HG03457 (cell line): ENCODE data around the gene DDX27.
"Not testable (repeated sequence)": the region's sequence is repeated elsewhere in the genome, so short reads cannot be mapped to it uniquely, and the experiment has no call there.

ENCODE experiments used
- ATAC-seq: cut with Tn5 transposase; IDR thresholded peaks from one replicate; pipeline ENCODE4 v1.9.1; 2021; ENCODE audit warnings: moderate number of reproducible peaks; ENCODE audit not compliant: unreplicated experiment

The DDX27 gene

DNA sequence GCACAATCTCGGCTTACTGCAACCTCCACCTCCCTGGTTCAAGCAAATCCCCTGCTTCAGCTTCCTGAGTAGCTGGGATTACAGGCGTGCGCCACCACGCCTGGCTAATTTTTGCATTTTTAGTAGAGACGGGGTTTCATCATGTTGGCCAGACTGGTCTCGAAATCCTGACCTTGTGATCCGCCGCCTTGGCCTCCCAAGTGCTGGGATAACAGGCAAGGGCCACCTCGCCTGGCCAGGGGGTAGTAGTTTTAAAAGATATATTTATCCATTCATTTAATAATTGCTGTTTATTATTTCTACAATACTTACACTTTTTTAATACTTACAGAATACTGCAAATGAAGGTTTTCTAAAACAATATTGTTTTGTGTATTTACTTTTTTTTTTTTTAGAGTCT lies 15.5 kb upstream of the DDX27 start:
- ATAC-seq, result no peak

DNA sequence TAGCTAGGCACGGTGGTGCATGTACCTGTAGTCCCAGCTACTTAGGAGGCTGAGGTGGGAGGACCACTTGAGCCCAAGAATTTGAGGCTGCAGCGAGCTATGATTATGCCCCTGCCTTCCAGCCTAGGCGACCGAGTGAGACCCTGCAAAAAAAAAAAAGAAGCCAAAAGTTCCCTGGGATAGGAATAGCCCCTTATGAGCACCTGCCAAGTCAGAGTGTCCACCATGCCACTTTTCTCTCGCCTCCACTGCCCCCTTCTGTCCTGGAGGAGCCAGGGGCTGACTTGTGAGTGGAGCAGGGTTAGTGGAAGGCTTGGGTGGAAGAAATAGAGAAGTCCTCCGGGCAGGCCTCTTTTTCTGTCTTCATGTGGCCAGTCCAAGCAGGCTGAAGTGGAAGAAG lies 12.1 kb upstream of the DDX27 start:
- no peak for ATAC-seq

DNA sequence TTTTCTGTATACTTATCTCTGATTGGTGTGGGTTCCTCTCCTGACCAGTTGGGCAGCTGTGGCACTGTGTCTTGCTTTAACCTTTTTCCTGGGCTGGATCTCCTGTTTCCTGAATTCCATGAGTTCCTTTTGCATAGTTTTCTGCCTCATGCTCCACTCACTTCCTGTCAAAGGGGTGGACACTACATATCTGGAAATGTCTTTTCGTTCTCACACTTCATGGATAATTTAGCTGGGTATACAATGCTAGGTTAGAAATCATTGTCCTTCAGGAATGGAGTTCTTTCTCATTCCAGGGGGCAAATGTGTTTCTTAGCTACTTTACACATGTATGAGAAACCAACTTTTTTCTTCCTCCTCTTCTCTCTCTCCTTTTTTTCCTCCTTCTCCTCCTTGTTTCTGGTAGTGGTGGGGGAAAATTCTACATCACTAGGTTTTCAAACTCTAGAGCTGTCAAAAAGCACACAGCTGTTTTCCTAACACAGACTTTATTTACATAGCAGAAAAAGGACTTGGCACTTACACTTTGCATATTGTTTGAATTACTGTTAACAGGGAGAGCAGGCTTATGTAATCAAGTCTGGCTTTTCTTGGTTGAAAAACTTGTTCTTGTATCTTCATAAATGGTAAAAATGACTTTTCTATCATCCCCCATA lies 9.0 kb upstream of the DDX27 start:
- ATAC-seq, result no peak

DNA sequence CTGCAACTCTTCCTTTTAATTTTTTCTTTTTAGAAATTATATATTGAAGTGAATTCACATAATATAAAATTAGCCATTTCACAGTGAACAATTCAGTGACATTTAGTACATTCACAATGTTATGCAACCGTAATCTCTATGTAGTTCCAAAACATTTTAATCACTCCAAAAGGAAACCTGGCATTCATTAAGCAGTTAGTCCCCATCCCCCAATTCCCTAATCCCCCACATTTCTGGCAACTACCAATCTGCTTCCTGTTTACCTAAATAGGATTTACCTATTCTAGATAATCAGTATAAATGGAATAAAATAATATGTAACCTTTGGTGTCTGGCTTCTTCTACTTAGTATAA lies 8.5 kb upstream of the DDX27 start:
- ATAC-seq, result no peak

DNA sequence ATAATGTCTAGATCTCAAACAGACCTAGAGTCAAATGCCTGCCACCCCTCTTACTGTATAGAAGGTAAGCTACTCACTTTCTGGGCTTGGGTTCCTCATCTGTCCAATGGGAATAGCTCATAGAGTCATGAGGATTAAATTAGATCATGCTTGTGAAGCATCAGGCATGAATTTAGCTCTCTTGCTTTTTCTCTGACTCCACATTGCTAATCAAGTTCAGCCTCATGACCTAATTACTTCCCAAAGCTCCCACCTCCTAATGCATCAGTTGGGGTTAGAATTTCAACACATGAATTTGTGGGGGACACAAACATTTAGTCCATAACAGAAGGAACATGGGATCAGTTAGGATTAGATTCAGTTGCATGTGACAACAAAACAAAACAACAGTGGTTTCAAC lies 4.6 kb upstream of the DDX27 start:
- ATAC-seq, result no peak

DNA sequence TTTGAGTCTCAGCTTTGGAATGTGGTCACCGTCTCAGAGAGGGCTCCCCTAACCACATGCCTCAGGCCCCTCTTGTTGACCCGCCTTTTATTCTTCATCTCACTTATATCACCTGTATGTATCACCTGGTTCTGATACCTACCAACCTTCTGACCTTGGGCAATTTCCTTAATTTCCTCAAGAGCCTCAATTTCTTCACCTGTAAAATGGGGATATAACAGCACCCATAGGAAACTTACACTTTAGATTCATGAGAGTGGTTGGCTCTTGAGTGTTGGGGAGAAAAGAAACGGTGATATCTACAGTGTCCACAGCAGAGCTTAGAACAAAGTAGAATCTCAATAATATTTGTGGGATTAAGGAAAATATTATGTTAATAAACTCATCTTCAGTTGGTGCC lies 4.0 kb upstream of the DDX27 start:
- no peak for ATAC-seq

DNA sequence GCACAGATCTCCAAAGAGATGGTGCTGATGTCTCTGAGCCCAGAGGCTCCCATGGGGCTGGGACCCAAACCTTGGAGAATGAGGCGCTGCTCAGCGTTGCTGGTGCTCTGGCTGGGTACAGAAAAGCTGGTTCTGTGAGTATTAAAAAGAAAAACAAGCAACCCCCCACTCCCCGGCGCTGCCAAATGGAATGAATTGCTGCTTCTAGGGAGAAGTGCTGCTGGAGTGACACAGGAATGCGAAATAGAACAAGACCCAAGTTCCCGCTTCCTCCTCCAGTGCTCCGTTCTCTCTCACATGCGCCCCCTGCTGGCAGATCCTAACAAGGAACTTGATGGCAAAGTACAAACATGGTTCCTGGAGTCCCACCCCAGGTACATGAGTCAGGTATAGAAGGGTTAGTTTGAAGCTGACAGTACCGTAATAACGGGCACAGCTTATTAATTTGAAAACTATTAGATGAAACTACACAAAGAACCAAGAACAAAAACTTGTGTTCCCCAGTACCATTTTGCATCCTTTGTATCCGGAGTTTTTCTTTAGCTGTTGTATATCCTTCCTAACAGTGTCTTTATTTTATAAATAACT lies 2.1 kb upstream of the DDX27 start:
- no peak for ATAC-seq

DNA sequence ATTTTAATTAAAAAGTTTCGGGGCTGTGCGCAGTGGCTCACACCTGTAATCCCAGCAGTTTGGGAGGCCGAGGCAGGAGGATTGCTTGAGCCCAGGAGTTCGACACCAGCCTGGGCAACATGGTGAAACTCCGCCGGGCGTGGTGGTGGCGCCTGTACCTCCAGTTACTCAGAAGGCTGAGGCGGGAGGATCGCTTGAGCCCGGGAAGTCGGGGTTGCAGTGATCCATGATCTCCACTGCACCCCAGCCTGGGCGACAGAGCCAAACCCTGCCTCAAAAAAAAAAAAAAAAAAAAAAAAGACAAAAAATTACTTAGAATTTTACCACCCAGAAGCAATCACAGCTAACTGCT lies 501 bp upstream of the DDX27 start:
- ATAC-seq, result not testable (repeated sequence)

DNA sequence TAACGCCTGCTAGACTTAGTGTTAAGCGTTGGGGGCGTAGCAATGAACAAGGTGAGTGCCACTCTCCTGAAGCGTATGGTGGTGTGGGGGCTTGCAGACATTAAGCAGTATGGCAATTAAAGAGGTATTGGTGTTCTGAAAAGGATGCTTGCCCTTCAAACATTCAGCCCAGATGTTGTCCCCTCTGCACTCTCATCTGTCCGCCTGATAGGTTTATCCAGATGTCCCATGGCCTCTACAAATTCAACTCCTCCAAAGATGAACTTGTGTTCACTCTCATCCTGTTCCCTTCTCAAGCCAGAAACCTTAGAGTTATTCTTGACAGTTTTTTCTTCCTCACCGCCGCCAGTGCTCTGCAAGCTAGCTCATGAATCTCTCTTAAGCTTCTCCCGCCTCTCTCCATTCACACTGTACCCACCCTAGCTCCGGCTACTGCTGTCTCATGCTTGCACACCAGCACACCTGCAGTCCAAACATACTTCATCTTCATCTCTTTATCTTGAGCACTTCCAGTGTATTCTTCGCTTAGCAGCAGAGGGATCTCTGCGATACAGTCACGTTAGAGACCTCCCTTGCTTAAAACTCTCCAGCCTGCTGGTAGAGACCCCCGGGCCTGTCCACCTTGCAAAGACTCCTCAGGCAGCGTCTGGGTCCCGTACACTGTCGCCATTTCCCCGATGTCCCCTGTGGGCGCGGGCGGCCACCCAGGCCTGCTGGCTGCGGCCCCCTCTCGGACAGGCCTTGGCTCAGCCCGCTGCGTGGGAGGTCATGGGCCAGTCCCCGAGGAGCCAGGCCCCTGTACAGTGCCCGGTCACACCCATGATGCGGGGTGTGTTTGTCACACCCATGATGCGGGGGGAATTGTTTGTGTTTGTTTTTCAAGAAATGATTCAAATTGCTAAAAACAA lies 962 bp downstream of the DDX27 start:
- no peak for ATAC-seq

DNA sequence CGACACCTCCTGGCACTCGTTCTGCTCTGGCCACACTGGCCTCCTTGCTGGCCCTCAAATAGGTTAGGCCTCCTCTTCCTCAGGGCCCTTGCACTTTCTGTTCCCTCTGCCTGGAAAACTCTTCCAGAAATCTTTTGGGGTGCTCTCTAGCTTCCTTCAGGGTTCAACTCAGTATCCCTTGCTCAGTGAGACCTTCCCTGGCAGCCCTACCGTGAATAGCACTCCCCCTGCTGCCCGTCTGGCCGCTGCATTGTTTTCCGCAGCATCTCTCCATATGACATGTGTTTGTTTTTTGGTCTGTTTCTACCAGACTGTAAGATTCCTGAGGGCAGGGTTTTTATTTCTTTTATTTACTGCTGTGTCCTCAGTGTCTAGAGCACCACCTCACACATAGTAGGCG lies 6.7 kb downstream of the DDX27 start:
- ATAC-seq, result no peak

DNA sequence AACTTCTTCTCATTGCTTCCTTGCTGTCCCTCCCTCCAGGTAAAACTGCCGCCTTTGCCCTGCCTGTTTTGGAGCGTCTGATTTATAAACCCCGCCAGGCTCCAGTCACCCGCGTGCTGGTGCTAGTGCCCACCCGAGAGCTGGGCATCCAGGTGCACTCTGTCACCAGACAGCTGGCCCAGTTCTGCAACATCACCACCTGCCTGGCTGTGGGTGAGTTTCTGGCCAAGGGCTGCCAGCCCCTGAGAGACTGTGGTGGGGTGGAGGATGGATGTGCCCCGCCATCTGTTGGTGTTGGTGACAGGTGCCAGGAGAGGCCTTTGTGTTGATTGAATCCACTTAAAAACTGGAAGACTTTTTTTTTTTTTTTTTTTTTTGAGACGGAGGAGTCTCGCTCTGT lies 9.5 kb downstream of the DDX27 start:
- ATAC-seq, result no peak

DNA sequence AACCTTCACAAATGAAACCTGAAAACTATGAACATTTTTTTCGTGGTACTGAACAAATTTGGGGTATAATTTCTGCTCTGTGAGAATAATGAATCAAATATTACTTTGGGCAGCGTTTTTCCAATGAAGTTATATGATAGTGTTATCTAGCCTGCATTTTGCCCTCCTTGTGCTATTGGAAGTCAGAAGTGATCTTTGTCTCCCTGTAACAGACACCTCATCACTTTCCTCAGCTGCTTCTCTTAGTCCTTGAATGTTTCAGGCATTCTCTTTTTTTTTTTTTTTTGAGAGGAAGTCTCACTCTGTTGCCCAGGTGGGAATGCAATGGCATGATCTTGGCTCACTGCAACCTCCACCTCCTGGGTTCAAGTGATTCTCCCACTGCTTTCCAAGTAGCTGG lies 10.2 kb downstream of the DDX27 start:
- ATAC-seq, result no peak

DNA sequence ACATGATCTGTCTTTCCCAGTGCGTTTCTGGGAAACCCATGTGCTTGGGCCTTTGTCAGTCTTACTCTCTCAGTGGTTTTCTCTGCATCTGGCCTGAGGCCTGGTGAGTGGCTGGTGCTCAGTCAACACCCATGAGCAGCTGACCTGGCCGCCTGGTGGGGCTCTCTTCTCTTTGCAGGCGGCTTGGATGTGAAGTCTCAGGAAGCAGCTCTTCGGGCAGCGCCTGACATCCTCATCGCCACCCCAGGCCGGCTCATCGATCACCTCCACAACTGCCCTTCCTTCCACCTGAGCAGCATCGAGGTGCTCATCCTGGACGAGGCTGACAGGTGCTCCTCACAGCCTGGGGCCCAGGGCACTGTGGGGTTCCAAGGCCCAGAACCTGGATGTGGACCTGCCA lies 10.8 kb downstream of the DDX27 start:
- no peak for ATAC-seq

DNA sequence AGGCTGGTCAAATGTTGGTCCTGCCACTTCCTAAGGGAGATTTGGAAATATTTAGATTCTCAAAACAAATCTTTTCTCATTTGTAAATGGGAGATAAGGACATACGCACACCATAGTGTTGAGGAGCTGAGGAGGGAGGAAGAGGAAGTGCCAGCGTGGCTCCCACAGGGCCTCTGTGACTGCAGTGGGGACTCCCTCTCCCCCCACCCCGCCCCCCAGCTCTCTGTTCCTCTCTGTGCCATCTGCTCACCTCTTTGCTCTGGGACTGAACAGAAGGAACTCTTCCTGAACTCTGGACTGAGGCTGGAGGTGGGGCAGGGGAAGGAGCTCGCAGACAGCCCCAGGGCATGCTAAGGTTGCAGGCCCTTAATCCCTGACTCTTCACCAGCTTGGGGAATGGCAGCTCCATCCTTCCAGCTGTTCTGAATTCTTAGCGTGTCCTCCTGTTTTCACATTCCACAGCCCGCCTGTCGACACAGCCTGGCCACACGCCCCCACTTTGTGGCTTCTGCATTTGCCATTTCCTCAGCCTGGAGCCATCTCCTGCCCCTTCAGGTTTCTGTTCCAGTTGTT lies 11.4 kb downstream of the DDX27 start:
- ATAC-seq, result no peak

DNA sequence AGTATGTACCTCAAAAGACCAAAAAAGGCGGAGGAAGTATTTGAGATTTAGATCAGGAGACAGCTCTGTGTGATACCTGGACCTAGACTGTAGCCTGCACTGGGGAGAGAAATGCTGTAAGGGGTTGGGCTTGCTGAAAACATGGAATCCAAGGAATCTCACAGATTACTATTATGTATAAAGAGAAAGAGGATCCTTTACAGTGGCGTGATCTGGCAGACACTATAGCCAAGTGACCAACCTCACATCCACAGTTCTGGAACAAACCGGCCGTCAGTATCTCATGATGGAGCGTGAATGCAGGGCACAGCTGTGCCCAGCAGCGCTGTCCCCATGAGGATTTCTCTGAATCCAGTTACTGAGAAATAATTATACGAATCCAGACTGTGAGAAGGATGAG lies 12.3 kb downstream of the DDX27 start:
- ATAC-seq, result no peak

DNA sequence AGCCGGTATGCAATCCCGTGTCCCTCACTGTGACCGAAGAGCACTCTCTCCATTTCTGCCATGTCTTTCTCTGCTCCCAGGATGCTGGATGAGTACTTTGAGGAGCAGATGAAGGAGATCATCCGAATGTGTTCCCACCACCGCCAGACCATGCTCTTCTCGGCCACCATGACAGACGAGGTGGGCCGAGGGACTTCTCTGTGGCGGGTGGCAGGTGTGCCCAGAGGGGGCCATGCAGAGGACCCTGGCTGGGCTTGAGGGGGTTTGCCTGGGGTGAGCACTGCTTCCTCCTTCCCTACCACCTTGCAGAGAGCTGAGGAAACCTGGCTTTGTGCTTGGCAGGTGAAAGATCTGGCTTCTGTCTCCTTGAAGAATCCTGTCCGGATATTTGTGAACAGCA lies 14.0 kb downstream of the DDX27 start:
- ATAC-seq, result no peak

DNA sequence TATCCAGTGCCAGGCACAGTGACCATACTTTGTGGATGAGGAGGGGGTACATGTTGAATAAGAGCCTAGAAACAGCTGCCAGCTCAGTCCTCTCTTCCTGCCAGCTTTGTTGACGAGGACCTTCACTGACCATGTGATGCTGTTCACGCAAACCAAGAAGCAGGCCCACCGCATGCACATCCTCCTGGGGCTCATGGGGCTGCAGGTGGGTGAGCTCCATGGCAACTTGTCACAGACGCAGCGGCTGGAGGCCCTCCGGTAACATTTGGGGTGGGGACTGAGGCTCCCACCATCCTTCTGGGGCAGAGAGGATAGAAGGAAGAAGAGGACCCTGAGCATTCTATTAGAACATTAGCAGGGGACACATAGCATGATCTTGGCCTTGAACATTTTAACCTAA lies 15.6 kb downstream of the DDX27 start:
- ATAC-seq, result no peak

DNA sequence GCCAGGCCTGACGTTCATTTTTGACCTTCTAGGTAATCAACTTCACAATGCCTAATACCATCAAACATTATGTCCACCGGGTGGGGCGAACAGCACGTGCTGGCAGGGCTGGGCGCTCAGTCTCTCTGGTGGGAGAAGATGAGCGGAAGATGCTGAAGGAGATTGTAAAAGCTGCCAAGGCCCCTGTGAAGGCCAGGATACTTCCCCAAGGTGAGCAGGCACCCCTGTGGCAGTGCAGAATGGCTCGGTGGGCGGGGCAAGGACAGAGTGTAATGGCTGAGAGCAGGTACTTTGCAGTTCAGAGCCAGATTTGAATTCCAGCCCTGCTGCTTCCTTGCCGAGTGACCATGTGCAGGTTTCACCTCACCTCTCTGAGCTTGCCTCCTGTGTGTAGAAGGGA lies 17.1 kb downstream of the DDX27 start:
- no peak for ATAC-seq

DNA sequence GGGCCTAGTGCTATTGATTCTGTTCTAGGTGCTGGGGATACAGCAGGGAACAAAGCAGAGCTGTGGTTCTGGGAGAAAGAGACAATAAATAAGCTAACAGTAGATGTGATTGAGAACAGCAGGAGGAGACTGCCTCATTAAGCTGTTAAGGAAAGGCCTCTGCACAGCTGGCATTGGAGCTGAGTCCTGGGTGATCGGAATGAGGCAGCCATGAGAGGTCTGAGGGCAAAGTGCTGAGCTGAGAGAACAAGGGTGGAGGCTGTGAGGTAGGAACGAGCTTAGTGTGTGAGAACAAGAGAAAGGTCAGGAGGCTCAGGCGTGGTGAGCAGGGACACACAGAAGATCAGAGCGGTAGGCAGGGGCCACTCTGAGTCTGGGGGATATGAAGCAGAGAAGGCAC lies 18.3 kb downstream of the DDX27 start:
- ATAC-seq, result no peak

DNA sequence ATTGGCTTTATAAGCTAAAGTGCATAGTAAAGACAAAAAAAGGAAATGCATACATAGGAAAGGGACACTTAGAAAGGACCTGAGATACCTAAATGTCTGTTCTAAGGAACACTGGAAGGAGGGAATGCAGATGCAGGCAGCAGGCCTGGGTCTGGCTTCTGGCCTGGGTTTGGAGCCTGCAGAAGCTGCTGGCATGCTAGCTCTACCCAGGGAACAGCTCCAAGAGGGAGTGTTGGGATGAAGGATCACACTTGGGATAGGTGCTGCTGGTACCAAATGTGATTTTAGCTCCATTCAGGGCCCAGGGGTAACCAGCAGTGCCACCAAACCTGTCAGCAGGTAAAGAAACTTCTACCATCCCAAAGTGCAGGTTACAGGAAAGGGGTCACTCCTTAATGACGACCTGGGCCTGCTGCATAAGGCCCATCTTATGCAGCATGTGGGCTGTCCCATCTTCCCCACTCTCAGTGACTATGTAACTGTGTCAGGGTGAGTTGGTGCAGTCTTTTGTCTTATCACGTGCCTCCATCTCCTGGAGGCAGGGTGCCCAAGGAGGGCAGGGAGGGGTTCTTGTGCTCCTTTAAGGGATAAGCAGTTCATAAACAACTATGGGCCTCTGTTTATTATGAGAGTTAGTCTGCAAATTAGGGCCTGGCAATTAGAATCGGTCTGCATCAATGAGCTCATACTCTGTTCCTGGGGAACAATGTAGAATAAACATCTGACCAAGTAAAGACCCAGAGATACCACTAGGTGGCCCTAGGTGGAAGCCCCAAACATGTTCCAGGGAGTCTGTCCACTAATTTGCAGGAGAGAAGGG lies 26.9 kb downstream of the DDX27 start:
- no peak for ATAC-seq

DNA sequence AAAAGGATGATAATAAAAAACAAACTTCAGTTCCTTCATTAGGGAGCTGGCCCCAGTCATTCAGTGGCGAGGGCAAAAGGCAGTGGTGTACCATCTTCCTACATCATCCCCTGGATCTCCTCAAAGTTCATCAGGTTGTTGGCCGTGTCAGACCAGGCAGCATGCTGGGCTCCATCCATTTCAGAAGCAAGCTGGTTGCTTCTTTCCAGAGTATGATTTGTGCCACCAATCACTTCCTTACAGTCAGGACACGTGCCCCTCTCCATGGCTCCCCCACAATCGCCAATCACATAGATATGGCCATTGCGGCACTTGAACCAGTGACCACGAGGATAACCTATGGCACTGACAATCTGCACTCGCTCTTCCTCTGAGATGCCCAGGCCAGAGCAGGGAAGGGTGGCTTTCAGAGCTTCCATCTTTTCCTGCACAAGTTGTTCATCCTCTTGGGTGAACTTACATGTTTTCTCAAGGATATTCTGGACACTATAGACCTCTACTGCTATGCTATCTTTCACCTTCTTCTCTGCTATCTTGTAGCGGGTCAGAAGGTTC lies 28.0 kb downstream of the DDX27 start:
- ATAC-seq, result no peak
